Mesendoderm (in vitro differentiated cells): Measurements from ENCODE around the gene SNTN.

Experiments
- DNase-seq: peaks from one replicate; pipeline ENCODE4 v3.0.0; 2013
- H2AK5ac ChIP-seq: 2 replicates; pipeline ENCODE4 v1.6.1; 2013; ENCODE audit warnings: low read length, inconsistent platforms
- H2BK120ac ChIP-seq: 2 replicates; pipeline ENCODE4 v1.6.1; 2013; ENCODE audit warnings: low read depth, mild to moderate bottlenecking, low read length, moderate library complexity, mixed read lengths
- H2BK15ac ChIP-seq: replicated peaks from 2 replicates; pipeline ENCODE4 v1.6.1; 2013; ENCODE audit warnings: low read depth, mild to moderate bottlenecking, moderate library complexity
- H2BK5ac ChIP-seq: 2 replicates; pipeline ENCODE4 v1.6.1; 2013; ENCODE audit warnings: low read length, inconsistent platforms
- H3K18ac ChIP-seq: 2 replicates; pipeline ENCODE4 v1.6.1; 2013; ENCODE audit warnings: mild to moderate bottlenecking, low read length, mixed read lengths
- H3K23ac ChIP-seq: one replicate; pipeline ENCODE4 v1.6.1; 2013; ENCODE audit warnings: low read length
- H3K27ac ChIP-seq: 2 replicates; pipeline ENCODE4 v1.5.1; 2013; ENCODE audit warnings: low read depth, mild to moderate bottlenecking, inconsistent platforms, low read length, moderate library complexity
- H3K27me3 ChIP-seq: 2 replicates; pipeline ENCODE4 v1.6.1; 2013; ENCODE audit warnings: low read length, control low read depth, mild to moderate bottlenecking, inconsistent platforms; ENCODE audit not compliant: insufficient read depth, poor library complexity
- H3K36me3 ChIP-seq: 2 replicates; pipeline ENCODE4 v1.6.1; 2013; ENCODE audit warnings: low read length, inconsistent platforms; ENCODE audit not compliant: control insufficient read depth, insufficient read depth
- H3K4ac ChIP-seq: one replicate; pipeline ENCODE4 v1.6.1; 2013; ENCODE audit warnings: low read depth, mild to moderate bottlenecking, low read length, moderate library complexity
- H3K4me1 ChIP-seq: 2 replicates; pipeline ENCODE4 v1.6.1; 2013; ENCODE audit warnings: low read depth, low read length, inconsistent platforms; ENCODE audit not compliant: control insufficient read depth
- H3K4me2 ChIP-seq: 2 replicates; pipeline ENCODE4 v1.6.1; 2013; ENCODE audit warnings: low read length
- H3K4me3 ChIP-seq: 2 replicates; pipeline ENCODE4 v1.5.1; 2013; ENCODE audit warnings: mild to moderate bottlenecking, low read length
- H3K56ac ChIP-seq: one replicate; pipeline ENCODE4 v1.6.1; 2013; ENCODE audit warnings: low read length
- H3K79me1 ChIP-seq: 2 replicates; pipeline ENCODE4 v1.6.1; 2013; ENCODE audit warnings: low read length, inconsistent platforms
- H3K79me2 ChIP-seq: 2 replicates; pipeline ENCODE4 v1.6.1; 2013; ENCODE audit warnings: mild to moderate bottlenecking, low read length; ENCODE audit not compliant: control insufficient read depth, insufficient read depth
- H3K9ac ChIP-seq: 2 replicates; pipeline ENCODE4 v1.6.1; 2013; ENCODE audit warnings: low read length, inconsistent platforms
- H4K5ac ChIP-seq: one replicate; pipeline ENCODE4 v1.6.1; 2013; ENCODE audit warnings: low read length
- H4K8ac ChIP-seq: one replicate; pipeline ENCODE4 v1.6.1; 2013; ENCODE audit warnings: low read depth, mild to moderate bottlenecking, control low read depth, low read length, moderate library complexity
- WGBS: extraction: QIAGEN DNeasy Blood & Tissue Kit; methylation state at CpG from one replicate; pipeline ENCODE4 v1.1.7; 2013; ENCODE audit warnings: low lambda C conversion rate, missing lambda C conversion rate; ENCODE audit not compliant: insufficient coverage; ENCODE audit errors: extremely low coverage; 5-methylcytosine and 5-hydroxymethylcytosine counted together

The SNTN gene

GRCh38 chr3:63674586-63674985 lies 22.1 kb downstream of the SNTN start:
- Histone ChIP-seq H3K79me1 (no peaks in the 10 kb centered on the region), H3K9ac (no peak overlapping the region), H2BK15ac (no peak overlapping the region), H2AK5ac (no peak overlapping the region), H3K56ac (no peak overlapping the region), H4K8ac (no peak overlapping the region), H3K23ac (no peak overlapping the region), H3K18ac (no peak overlapping the region), H4K5ac (no peak overlapping the region), H3K27ac (no peak overlapping the region), H3K79me2 (no peaks in the 10 kb centered on the region), H3K4me1 (no peaks in the 10 kb centered on the region), H3K4ac (no peak overlapping the region), H2BK5ac (no peak overlapping the region), H3K4me3 (no peak overlapping the region), H3K4me2 (no peak overlapping the region), H3K36me3 (no peaks in the 10 kb centered on the region), H2BK120ac (no peak overlapping the region), H3K27me3 (no peaks in the 10 kb centered on the region)
- WGBS = no CpG with 5 or more reads among the region's 2 CpGs
- no peak for DNase-seq

GRCh38 chr3:63679186-63679585 lies 26.7 kb downstream of the SNTN start:
- Histone ChIP-seq H2AK5ac (no peak overlapping the region), H4K8ac (no peak overlapping the region), H3K79me2 (no peaks in the 10 kb centered on the region), H3K4me1 (no peaks in the 10 kb centered on the region), H3K4me3 (no peak overlapping the region), H2BK5ac (no peak overlapping the region), H2BK15ac (no peak overlapping the region), H3K36me3 (no peaks in the 10 kb centered on the region), H3K56ac (no peak overlapping the region), H3K9ac (no peak overlapping the region), H2BK120ac (no peak overlapping the region), H3K4ac (no peak overlapping the region), H3K79me1 (no peaks in the 10 kb centered on the region), H3K23ac (no peak overlapping the region), H3K4me2 (no peak overlapping the region), H3K27me3 (no peaks in the 10 kb centered on the region), H3K18ac (no peak overlapping the region), H3K27ac (no peak overlapping the region), H4K5ac (no peak overlapping the region)
- no CpG with 5 or more reads among the region's 1 CpG for WGBS
- DNase-seq = no peak

GRCh38 chr3:63684081-63684480 lies 31.6 kb downstream of the SNTN start:
- H3K79me2 ChIP-seq = no peaks in the 10 kb centered on the region
- no peak for DNase-seq
- H2BK15ac ChIP-seq = no peak overlapping the region
- no peak overlapping the region for H3K23ac ChIP-seq
- H2BK120ac ChIP-seq = no peak overlapping the region
- H4K5ac ChIP-seq = no peak overlapping the region
- no peak overlapping the region for H3K4ac ChIP-seq
- no peak overlapping the region for H4K8ac ChIP-seq
- no peak overlapping the region for H3K4me3 ChIP-seq
- no peaks in the 10 kb centered on the region for H3K27me3 ChIP-seq
- H3K9ac ChIP-seq = no peak overlapping the region
- H2AK5ac ChIP-seq = no peak overlapping the region
- no peak overlapping the region for H3K27ac ChIP-seq
- H3K4me2 ChIP-seq = no peak overlapping the region
- no peak overlapping the region for H3K18ac ChIP-seq
- H3K36me3 ChIP-seq = no peaks in the 10 kb centered on the region
- no peak overlapping the region for H3K56ac ChIP-seq
- no CpG with 5 or more reads among the region's 6 CpGs for WGBS
- no peaks in the 10 kb centered on the region for H3K79me1 ChIP-seq
- no peaks in the 10 kb centered on the region for H3K4me1 ChIP-seq
- no peak overlapping the region for H2BK5ac ChIP-seq

GRCh38 chr3:63685340-63685739 lies 32.9 kb downstream of the SNTN start:
- H3K27ac ChIP-seq = no peak overlapping the region
- H3K4me3 ChIP-seq = no peak overlapping the region
- H3K23ac ChIP-seq = no peak overlapping the region
- no peak overlapping the region for H3K4me2 ChIP-seq
- H3K79me2 ChIP-seq = no peaks in the 10 kb centered on the region
- no peaks in the 10 kb centered on the region for H3K4me1 ChIP-seq
- no peaks in the 10 kb centered on the region for H3K36me3 ChIP-seq
- H3K9ac ChIP-seq = no peak overlapping the region
- no CpG with 5 or more reads among the region's 2 CpGs for WGBS
- no peak overlapping the region for H3K18ac ChIP-seq
- no peak overlapping the region for H3K56ac ChIP-seq
- H2BK15ac ChIP-seq = no peak overlapping the region
- H4K8ac ChIP-seq = no peak overlapping the region
- H4K5ac ChIP-seq = no peak overlapping the region
- H2AK5ac ChIP-seq = no peak overlapping the region
- DNase-seq = no peak
- no peaks in the 10 kb centered on the region for H3K27me3 ChIP-seq
- no peak overlapping the region for H3K4ac ChIP-seq
- no peaks in the 10 kb centered on the region for H3K79me1 ChIP-seq
- H2BK5ac ChIP-seq = no peak overlapping the region
- H2BK120ac ChIP-seq = no peak overlapping the region

- Histone ChIP-seq H3K27ac (no peak overlapping the region), H2BK120ac (no peak overlapping the region), H3K4me2 (no peak overlapping the region)
Observed at GRCh38 chr3:63687278-63688225, 35.1 kb downstream of the SNTN start.

More at GRCh38 chr3:63687278-63688225, 35.1 kb downstream of the SNTN start:
- no peaks in the 10 kb centered on the region for H3K79me1 ChIP-seq
- no peak overlapping the region for H4K5ac ChIP-seq
- WGBS = no CpG with 5 or more reads among the region's 9 CpGs
- no peak overlapping the region for H3K23ac ChIP-seq
- no peak overlapping the region for H2AK5ac ChIP-seq
- DNase-seq = peak; percentile 13
- H3K18ac ChIP-seq = no peak overlapping the region
- no peak overlapping the region for H2BK5ac ChIP-seq
- H3K4me1 ChIP-seq = no peaks in the 10 kb centered on the region
- no peak overlapping the region for H2BK15ac ChIP-seq
- no peak overlapping the region for H3K9ac ChIP-seq
- H3K79me2 ChIP-seq = no peaks in the 10 kb centered on the region
- H3K4me3 ChIP-seq = no peak overlapping the region
- H3K56ac ChIP-seq = no peak overlapping the region
- no peaks in the 10 kb centered on the region for H3K27me3 ChIP-seq
- H4K8ac ChIP-seq = no peak overlapping the region
- H3K36me3 ChIP-seq = no peaks in the 10 kb centered on the region
- no peak overlapping the region for H3K4ac ChIP-seq
